AG09319 (cell line): ENCODE results near the gene TCTA.

Experiments used
- DNase-seq: peaks from one replicate; pipeline ENCODE4 v3.0.0-alpha.2; 2010; ENCODE audit warnings: low read depth; ENCODE audit errors: extremely low read depth
- TF ChIP-seq, protein P1 (sequence below): IDR thresholded peaks from 2 replicates; pipeline ENCODE4 v1.5.1; 2011; ENCODE audit warnings: low read depth, mild to moderate bottlenecking, inconsistent platforms, low read length, moderate library complexity

The TCTA gene

DNA sequence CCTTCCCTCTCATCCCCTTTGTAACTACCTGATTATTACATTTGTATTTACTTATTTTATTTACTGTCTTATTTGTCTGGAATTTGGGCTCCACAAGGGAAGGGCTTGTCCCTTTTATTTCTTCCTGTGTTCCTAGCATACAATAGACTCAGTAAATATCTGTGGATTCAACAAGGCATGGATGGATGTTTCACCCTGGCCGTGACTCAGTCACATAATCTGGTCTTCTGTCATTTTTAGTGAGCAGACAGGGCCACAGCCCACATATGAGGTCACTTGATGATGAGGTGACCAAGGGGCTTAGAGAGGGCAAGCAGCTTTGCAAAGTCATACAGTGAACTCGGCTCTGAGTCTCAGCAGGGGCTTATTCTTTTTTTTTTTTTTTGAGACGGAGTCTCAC, 50.0 kb downstream of the TCTA start:
- DNase-seq: no peak
- TF ChIP-seq, protein P1, sequence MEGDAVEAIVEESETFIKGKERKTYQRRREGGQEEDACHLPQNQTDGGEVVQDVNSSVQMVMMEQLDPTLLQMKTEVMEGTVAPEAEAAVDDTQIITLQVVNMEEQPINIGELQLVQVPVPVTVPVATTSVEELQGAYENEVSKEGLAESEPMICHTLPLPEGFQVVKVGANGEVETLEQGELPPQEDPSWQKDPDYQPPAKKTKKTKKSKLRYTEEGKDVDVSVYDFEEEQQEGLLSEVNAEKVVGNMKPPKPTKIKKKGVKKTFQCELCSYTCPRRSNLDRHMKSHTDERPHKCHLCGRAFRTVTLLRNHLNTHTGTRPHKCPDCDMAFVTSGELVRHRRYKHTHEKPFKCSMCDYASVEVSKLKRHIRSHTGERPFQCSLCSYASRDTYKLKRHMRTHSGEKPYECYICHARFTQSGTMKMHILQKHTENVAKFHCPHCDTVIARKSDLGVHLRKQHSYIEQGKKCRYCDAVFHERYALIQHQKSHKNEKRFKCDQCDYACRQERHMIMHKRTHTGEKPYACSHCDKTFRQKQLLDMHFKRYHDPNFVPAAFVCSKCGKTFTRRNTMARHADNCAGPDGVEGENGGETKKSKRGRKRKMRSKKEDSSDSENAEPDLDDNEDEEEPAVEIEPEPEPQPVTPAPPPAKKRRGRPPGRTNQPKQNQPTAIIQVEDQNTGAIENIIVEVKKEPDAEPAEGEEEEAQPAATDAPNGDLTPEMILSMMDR: no peak

DNA sequence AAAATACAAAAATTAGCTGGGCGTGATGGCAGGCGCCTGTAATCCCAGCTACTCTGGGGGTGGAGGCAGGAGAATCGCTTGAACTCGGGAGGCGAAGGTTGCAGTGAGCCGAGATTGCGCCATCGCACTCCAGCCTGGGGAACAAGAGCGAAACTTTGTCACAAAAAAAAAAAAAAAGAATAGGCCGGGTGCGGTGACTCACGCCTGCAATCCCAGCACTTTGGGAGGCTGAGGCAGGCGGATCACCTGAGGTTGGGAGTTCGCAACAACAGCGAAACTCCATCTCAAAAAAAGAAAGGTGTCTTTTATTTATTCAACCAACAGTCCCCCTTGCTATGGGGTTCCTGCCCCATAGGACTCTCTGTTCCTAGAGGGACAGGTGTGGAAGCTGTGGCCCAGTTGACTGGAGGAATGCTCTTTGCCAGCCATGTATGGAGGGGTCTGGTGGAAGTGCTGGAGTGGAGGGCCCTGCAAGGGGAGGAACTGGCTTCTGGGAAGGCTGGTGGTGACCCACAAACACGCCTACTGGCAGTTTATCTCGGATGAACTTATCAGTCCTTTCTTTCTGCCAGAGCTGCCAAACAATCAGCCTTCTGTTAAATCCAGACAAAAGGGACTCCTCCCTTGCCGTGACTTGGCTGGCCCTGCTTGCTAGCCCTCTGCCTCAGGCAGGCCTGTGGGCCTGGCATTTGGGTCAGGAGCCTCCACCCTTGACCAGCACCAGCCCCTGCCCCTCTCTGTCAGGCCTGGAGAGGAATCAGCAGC, 53.2 kb downstream of the TCTA start:
- TF ChIP-seq, protein P1: no peak
- DNase-seq: no peak
